NCI-H226 (cell line): ENCODE measurements around the gene FAM200B.
A peak's percentile ranks its signal among the peaks of the same experiment; 100 is the strongest.

ENCODE experiments used
- DNase-seq: peaks from one replicate; pipeline ENCODE4 v3.0.0-alpha.2; 2015

Gene FAM200B

DNA sequence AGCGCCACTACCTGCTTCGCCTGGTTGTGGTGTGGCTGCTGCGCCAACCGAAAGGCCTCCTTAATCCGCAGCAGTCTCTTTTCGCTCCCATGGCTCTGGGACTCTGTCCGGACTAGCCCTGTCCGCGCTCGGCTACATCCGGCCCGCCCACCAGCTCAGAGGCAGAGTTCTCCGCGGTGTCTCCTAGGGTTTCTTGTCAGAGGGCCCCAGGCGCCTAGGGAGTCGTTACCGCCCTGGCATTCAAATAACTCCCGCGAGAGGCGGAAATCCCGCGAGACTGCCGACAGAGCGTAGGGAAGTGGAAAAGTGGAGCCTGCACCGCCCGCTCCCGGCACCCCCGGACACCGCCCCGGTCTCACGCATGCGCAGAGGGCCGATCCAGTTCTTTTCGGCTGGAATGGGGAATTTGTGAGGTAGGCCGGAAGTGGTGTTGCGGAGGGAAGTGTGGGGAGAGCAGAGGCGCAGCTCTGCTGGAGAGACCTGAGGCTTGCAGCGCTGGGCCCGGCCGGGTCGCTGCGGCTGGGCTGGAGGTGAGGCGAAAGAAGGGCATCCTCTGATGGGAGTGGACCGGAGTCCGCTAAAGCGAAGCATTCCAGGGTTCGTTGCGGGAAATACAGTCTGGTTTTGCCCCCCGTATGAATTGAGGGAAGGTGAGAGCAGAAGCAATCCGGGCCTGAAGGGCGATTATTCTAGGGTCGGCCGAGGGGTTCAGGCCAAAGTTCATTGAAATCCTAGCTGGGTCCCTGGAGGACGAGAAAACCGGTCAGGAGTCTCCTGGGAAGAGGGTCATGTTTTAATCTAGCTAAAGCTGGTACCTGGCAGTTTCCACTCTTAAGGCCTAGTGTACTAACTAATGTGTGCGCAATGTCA, at the start of gene FAM200B:
FAM200B (plus strand) TSS at position 456 of the 870 bp plus-strand sequence. CDS start 5,151 bp downstream, outside the sequence.
- DNase-seq = peak; percentile 97

DNA sequence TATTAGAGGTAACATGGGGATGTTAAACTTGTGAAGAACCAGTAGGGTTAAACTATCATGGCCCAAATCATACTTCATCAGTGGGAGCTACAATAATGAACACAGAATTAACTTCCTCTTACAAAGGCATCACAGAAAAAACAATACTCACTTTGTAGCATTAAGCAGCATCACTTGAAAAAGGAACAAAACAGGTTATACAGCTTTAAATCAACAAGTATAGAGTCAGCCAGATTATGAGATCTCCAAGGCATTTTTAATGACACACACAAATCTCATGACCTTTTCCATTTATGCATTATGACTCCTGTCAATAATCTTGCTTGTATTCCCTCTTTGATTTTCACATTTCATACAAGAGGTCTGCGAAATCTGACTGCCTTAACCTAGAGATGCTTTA, 44.8 kb upstream of the FAM200B start:
- no peak for DNase-seq

DNA sequence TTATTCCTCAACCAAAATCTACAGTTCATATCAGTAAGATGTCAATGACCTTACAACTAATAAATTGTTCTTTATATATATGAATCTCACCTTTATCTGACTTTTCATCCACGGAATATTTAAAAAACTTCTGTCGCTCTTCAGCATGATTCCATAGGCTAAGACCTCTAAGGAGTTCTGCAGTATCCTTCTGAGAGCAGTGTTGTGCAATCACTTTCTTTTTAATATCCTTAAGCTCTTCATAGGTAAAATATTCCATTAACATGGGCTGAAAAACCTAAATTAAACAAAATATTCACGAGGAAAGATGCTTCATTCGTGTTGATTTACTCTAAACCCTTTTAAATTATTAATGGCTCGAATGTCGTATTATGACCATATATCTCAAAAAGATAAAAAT, 43.2 kb upstream of the FAM200B start:
- no peak for DNase-seq

- no peak for DNase-seq
These were observed 33.0 kb upstream of the FAM200B start for GRCh38 chr4:15648600-15648999.

DNA sequence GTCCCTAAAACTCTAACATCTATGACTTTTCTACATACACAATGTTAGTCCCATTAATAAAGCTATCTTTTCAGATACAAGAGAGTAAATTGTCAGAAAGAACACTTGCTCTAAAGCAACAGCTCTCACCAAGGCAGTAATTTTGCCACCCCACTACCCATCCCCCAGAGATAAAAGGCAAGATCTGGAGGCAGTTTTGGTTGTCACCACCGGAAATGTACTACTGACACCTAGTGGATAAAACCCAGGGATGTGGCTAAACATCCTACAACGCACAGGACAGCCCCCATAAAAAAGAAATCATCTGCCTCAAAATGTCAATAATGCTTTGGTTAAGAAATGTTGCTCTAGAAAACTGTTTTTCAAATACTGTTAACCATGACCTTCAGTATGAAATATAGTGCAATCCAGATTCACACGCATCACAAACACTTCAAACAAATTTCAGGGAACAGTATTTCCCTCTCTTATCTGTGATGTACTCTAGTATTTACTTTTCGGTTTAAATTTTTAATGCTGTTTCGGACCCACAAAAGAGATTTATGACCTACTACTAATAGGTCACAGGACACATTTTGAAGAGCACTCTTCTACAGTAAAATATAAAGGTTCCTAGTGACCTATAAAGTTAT, 31.6 kb upstream of the FAM200B start:
- peak; percentile 43 for DNase-seq

GRCh38 chr4:15651676-15652075, 30.0 kb upstream of the FAM200B start:
- DNase-seq = no peak

DNA sequence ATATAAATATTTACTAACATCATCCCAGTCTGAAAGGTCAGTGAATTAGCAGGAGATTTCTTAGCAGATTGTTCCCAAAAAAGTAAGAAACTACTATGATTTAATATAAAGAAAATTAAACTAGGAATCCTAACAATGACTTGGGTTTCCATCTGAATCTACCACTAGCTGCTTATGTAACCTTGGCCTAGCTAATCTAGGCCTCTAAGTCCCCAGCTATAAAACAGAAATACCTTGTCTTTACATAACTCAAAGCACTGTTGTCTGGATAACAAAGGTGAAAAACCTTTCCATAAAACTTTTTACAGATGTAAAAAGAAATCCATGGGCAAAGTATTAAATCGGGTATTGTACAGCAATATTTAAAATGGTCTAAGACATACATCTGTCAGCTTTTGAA, 29.4 kb upstream of the FAM200B start:
- DNase-seq = no peak

DNA sequence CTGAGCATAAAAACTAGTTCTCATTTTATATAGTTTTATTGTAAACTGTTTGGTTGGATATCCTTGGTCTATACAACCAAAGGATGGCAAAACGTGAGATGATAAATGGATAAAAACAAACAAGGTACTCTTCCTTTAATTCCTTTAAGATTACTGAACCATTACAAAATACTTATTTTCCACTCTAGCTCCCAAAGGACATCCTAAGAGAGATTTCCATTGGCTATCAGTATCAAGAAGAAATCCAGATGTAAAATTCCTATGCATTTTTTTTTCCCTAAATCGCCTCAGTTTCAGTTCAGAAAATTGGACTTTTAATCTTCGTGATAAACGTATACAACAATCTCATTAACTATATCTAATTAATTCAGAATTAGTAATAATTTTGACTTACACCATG, 28.8 kb upstream of the FAM200B start:
- no peak for DNase-seq

DNA sequence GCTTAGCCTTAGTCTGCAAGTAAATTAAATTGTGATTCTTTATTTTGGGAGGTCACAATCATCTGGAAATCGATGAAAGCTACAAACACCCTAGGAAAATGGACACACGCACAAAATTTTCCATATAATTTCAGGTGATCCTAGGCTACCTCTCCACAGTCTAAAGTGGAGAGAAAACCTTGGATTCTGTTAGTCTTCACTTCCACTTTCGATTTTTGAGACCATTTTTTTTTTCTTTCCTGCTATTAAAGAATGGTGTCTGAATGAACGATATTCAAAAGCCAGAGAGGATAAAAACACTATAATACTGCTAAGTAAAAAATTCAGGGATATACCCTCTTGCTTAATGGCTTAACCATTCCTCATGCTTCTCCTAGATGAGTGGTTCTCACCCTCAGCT, 28.2 kb upstream of the FAM200B start:
- DNase-seq = no peak

DNA sequence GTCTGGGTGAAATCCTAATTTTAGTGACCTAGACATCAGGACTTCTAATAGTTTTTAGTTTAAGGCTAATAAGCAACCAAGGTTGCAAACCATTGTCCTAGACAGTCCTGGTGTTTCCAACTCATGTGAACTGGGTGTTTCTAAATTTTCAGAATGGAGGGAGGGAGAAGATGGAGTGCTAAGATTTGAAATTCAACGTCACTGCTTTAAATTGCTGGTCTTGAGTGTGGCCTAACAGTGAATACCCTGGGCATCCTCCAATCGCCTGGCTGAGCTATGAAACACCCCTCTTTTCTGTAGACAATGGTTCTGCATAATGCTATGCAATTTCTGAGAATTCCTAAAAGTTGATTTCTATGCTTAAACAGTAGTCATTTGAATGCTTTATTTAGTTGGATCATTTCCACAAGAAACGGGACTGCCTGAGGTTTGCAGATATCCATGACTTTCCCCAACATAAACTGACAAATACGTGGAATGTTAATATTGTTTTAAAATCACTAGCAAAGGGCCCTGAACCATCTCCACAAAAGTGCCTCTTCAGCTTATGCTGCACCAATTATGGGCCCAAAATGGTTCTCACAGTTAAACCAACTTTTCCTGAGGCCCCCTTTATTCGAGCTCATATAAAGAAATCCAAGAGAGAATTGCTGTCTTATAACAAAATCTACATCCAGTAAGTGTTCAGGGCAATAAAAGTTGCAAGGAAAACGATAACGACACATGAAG, 27.6 kb upstream of the FAM200B start:
- DNase-seq = peak; percentile 49

DNA sequence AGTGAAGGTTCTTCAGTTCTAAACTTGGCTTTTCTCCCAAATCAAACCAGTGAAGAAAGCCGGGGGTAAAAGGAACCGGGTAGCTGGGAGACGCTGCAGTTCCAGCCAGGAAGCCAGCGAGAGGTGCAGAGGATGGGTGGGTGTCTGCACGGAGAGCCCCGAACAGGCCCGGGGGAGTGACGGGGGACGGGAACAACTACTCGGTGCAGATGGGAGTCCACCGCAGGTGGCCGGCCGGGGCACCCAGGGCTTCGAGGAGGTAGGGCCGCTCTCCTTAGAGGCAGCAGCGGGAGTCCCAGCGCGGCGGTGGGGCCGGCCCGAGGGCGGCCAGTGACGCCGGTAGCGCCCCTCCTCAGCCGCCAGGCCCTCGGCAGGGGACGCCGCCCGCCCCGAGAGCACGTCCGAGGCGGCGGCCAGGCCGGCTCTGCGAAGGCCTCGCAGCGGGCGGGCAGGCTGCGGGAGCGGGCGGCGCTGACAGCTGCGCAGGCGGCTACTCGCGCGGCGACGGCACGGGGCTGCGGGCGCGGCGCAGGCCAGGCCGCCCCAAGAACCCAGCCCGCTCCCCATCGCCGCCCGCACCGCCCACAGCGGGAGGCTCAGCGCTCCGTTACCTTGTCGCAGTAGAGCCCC, 26.9 kb upstream of the FAM200B start:
- DNase-seq = peak; percentile 31

GRCh38 chr4:15655223-15656037, 26.2 kb upstream of the FAM200B start, which contains the start of gene FBXL5:
TSS of gene FBXL5 (minus strand) at chr4:15655357. CDS start at chr4:15655287, 70 bp downstream.
- peak; percentile 72 for DNase-seq

DNA sequence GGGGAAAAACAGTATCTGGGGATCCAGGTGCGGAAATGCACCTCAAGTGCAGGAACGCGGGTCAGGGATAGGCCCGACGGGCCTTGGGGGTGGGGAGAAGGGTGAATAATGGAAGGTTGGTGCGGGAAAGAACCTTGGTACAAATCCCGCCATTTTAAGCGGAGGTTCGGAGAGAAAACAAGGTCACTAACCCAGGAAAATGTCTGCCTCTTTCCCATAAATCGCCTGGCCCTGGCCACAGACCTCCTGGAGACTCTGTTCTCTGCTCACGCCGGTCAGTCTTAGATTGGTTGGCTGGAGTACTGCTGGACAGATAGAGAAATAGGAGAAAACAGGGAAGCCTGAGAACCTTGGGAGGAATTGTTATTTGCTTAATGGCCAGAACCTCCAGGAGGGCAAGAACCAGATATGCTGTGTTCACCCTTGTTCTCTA, 25.6 kb upstream of the FAM200B start:
- DNase-seq = no peak

DNA sequence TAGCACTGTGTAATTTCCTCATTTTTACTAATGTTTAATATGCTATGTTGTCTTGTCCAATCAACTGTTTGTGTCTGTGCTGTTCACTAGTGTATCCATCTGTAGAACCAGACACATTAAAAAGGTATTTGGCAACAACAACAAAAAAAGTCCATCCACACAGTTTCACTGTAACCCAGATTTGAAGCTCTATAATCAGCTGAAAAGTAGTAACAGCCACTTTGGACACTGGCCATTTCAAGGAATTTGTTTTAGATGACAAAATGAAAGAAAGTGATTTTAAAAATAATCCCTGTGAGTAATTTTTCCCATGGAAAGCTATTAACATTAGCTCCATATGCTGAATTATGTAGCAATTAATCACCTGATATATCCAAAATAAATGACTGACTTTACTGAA, 24.3 kb upstream of the FAM200B start:
- DNase-seq = no peak

- DNase-seq = no peak
These were observed 23.4 kb upstream of the FAM200B start for GRCh38 chr4:15658136-15658770.

- no peak for DNase-seq
These were observed 22.8 kb upstream of the FAM200B start for GRCh38 chr4:15658781-15659180.

DNA sequence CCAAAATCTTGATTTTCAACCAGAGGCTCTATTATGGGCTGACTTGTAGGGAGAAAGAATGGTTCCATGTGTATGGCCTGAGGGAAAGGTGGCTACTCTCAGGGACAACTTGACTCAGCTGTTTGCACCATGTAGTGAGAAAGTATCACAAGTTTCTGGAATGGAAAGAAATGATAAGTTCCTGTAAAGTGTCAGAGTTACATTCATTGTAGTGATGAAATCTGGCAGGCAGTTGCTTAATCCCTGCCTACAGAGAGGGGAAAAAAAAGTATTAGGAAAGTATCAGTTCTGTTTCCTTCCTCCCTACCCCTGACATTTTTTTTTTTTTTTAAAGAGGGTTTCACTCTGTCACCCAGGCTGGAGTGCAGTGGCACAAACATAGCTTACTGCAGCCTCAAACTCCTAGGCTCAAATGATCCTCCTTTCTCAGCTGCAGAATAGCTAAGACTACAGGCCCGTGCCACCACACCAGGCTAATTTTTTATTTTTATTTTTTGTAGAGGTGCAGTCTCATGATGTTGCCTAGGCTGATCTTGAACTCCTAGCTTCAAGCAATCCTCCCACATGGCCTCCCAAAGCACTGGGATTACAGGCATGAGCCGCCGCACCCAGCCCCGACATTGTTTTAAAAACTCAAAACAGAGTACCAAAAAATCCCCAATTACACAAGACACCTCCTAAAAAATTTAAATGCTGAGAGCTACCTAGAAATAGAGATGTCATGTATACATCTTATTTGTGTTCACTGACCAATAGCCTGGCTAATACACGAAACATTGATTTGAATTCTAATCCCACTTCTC, 21.7 kb upstream of the FAM200B start:
- no peak for DNase-seq

- peak; percentile 92 for DNase-seq
These were observed 15.8 kb upstream of the FAM200B start for GRCh38 chr4:15665753-15666365.

GRCh38 chr4:15667006-15667405, 14.6 kb upstream of the FAM200B start:
- no peak for DNase-seq
